Stromal cell of bone marrow (primary cell): ENCODE results near the gene DNAJB8.

Experiments
- DNase-seq: peaks from one replicate; pipeline ENCODE4 v3.0.0-alpha.2; 2012; ENCODE audit warnings: low read depth

The DNAJB8 gene

GRCh38 chr3:128493570-128494366, 27.1 kb upstream of the DNAJB8 start:
- no peak for DNase-seq

GRCh38 chr3:128492671-128493569, 26.2 kb upstream of the DNAJB8 start, which contains the start of gene GATA2:
GATA2 (minus strand) TSS chr3:128493201; CDS start chr3:128487031, 6,170 bp downstream.
- DNase-seq: no peak

- no peak for DNase-seq
Measured at GRCh38 chr3:128491941-128492670, 25.4 kb upstream of the DNAJB8 start.

GRCh38 chr3:128491691-128491940, 24.9 kb upstream of the DNAJB8 start:
- no peak for DNase-seq

- DNase-seq: no peak
Measured at GRCh38 chr3:128490915-128491690, 24.4 kb upstream of the DNAJB8 start.

GRCh38 chr3:128490650-128490914, 23.9 kb upstream of the DNAJB8 start:
- DNase-seq: no peak

- DNase-seq: no peak
Measured at GRCh38 chr3:128489927-128490649, 23.4 kb upstream of the DNAJB8 start.

- no peak for DNase-seq
Measured at GRCh38 chr3:128489674-128489926, 22.9 kb upstream of the DNAJB8 start.

GRCh38 chr3:128488991-128489673, 22.4 kb upstream of the DNAJB8 start:
- no peak for DNase-seq

- no peak for DNase-seq
Measured at GRCh38 chr3:128488636-128488990, 21.9 kb upstream of the DNAJB8 start.

- DNase-seq: peak; percentile 65
Measured at GRCh38 chr3:128487813-128488635, 21.3 kb upstream of the DNAJB8 start.

- no peak for DNase-seq
Measured at GRCh38 chr3:128487538-128487812, 20.8 kb upstream of the DNAJB8 start.

- DNase-seq: no peak
Measured at GRCh38 chr3:128486681-128487537, 20.2 kb upstream of the DNAJB8 start.

GRCh38 chr3:128486205-128486628, 19.5 kb upstream of the DNAJB8 start:
- DNase-seq: no peak

- no peak for DNase-seq
Measured at GRCh38 chr3:128485282-128486204, 18.9 kb upstream of the DNAJB8 start.

- no peak for DNase-seq
Measured at GRCh38 chr3:128484404-128485281, 18.0 kb upstream of the DNAJB8 start.

GRCh38 chr3:128483657-128484403, 17.1 kb upstream of the DNAJB8 start:
- DNase-seq: no peak
